COLO668 (cell line): ENCODE data around the gene ZNF396.

Source experiments
- DNase-seq: peaks from one replicate; lab custom pipeline; 2025; ENCODE audit not compliant: unreplicated experiment; lab: John Stamatoyannopoulos, UW

Gene ZNF396

DNA sequence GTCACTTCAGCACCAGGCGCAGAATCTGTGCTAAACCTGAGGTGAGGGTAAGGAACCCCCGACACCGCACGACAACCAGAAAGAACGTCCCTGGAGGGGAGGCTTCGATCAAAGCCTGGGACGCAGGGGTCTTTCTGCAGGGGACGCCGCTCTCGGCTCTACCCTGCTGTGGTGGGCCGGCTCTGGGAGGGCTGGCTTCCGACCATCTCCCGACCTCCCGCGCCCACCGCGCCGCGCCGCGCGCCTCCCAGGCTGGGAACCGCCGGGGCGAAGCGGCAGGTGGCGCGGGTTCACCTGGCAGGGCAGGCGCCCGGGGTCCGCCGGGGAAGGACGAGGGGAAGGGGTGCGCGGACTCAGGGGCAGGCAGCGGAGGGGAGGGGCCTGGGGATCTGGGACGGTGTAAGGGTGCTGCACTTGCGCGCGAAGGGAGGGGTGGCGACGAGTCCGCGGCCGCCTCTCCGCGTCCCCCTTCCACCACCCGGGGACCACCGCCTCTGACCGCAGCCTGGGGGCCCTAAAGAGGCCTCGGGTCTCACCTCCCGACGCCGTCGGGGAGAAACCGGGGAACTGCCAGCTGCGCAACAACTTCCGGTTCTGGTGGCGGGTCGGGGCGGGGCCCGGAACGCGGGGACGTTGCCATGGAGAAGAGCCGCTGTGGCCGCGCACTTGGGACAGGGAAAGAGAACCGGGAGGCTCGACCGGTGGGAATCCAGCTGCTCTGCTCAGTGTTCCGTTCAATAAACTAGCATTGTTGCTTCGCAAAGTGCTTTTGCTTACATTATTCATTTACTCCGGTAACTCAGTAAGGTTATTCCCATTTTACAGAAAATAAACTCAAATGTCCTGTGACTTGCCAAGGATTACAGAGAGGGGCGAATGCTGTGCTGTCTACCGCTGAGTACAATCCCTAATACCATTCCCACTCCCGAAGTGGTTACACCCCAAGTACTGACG, at the start of gene ZNF396:
Gene ZNF396 (minus strand): TSS at position 596 of the 954 bp plus-strand sequence. CDS start 3,045 bp downstream, outside the sequence.
- DNase-seq: peak; percentile 89

DNA sequence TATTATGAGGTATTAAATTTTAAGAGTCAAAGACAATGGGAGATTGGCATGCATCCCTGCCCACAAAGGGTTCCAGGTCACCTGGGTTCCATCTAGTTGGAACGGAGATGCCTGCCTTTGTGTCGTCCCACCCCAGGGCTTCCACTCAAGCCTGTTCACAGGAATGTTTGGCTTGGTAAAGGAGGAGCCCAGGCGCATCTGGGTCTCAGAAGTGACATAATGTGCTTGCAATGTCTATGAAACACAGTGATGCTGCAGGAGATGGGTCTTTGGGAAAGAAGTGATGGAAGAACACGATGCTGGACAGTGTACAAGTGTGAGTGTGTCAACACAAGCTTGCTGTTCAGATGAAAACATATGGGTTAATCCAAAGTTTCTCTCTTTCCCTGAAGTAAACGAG, 49.6 kb upstream of the ZNF396 start:
- DNase-seq: no peak

DNA sequence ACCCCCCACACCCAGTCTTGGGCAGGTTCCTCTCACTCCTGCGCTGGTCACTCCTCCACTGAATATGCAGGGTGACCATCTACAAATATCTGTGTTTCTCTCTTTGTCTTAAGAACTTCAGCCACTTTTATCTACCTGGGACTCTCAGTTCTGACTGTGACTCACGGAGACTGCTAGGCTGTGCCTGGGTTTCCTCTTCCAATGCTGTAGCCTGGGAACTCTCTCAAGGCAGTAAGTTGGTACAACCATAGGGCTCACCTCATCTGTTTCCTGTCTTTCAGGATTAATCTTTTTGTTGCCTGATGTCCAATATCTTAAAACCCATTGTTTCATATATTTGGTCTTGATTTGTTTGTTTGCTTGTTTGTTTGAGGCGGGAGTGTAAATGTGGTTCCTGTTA, 47.2 kb upstream of the ZNF396 start:
- no peak for DNase-seq

DNA sequence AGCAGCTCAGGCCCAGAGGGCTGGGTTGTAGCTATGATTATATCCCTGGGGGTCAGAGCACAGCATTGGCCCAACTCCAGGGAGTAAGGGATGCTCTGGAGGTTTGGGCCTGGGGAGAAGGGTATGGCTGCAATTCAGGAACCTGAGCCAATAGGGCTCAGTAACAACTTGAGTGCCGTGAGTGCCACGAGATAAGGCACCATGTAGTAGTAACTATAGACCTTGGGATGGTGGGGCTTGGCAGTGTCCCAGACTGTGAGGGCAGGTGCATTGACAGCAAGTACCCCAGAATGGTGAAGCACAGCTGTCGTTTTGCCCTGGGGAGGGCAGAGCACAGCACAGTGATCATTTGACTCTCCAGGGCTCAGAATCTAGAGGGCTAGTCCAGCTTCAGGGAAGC, 45.1 kb upstream of the ZNF396 start:
- no peak for DNase-seq

DNA sequence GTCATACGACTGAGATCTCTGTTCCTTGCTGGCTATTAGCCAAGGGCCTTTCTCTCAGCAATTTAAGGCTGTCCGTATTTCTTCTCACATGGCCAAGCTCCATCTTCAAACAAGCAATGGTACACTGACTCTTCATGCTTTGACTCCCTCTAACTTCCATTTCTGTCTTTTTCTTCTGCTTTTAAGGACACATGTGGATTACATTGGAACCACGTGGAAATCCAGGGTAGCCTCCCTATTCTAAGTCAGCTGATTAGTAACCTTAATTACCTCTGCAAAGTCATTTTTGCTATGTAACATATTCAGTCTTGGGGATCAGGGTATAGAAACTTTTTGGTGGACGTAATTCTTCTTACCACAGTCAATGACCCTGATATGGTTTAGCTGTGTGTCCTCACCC, 41.5 kb upstream of the ZNF396 start:
- DNase-seq: no peak

DNA sequence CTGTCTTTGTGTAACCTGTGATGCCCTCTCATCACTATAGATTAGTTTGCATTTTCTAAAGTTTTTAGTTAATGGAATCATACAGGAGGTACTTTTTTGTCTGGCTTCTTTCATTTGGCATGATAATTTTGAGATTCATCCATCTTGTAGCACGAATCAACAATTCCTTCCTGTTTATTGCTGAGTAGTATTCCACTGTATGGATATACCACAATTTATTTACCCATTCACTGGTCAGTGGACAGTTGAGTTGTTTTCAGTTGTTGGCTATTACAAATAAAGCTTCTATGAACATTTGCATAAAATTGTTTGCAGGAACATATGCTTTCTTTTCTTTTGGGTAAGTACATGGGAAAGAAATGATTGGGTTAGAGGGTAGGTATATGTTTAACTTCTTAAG, 40.1 kb upstream of the ZNF396 start:
- no peak for DNase-seq

DNA sequence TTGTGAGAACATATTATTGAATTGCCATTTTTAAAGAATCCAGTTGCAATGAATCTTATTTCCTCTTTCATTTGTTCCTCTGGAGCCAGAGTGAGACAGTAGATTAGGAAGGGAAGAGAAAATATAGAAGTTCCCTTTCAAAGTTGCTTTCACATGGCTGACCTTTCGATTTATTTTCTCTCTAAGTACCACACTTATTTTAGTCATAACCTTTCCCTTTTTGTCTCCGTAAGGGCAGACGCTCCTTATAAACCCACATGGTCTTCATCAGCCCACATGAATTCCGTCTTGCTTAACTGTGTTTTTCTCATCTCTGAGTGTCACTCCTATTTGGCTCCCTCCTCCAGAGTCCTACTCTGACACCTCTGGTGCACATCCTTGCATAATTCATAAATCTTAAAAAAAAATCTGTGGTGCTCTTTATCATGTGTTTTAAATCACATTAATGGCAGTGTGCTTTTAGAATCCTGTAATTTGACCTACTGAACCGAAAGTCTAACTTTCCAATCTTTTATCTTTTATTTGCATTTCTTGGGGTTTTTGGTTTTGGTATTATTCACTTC, 38.5 kb upstream of the ZNF396 start:
- DNase-seq: no peak

DNA sequence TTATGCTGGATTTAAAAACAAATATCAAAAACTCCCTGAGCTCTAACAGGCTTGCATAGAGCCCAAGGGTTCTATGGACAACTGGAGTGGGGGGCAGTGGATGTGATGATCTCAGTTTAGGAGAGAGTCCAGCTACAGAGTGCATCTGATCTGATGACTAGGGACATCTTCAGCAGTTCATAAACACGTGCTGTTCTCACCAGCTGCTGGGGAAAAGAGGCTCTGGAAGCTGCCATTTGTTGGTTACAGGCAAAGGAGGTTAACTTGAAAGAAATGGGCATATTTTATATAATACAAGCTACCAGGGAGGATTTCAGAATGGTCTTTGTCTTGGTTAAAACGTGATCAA, 36.0 kb upstream of the ZNF396 start:
- DNase-seq: no peak

DNA sequence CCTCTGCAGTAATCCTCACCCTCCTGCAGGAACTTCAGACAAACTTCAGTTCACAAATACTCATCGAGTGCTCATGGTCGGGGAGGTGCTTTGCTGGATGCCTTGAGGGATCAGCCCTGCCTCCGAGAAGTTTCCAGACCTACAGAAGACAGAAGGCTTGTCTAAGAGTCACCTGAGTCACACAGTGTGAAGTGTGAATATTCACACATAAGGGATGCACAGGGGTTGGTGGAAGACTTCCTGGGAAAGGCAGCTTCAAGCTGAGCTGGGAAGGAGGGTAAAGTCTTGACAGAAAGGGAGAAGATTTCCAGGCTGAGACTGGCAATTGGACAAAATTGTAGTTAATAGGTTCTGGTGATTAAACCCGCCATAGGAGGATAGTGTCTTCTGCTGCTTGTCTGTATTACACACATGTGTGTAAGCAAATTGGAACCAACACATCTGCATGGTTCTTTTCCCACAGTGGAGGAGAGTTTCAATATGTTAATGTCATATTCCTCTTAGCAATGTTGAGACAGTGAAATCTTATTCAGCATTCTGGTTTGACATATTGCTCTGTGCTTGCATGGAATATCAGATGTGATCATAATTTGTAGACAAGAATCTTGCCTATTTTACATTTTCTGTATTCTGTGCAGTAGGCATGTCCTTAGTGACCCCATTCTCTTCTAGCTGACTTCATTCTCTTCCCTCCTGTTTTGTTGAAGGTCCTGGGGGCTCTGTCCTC, 34.7 kb upstream of the ZNF396 start:
- DNase-seq: no peak

DNA sequence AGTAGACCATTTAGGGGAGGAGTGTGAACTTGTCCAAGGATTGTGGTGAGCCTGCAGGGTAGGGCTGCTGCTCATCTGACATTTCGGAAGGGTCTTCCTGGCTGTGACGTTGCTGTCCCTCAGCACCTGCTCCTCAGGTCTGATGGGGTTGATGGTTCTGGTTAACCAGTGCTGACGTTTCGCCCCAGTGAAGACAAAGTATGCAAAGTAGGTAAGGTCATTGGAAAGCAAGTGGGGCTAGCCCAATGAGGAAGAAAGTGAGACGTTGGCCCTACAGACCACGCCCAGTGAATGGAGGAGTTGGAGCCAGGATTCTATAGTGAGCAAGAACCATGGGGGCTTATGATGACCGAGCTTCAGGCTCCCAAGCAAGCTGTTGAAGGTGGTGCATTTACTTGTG, 33.4 kb upstream of the ZNF396 start:
- DNase-seq: no peak

DNA sequence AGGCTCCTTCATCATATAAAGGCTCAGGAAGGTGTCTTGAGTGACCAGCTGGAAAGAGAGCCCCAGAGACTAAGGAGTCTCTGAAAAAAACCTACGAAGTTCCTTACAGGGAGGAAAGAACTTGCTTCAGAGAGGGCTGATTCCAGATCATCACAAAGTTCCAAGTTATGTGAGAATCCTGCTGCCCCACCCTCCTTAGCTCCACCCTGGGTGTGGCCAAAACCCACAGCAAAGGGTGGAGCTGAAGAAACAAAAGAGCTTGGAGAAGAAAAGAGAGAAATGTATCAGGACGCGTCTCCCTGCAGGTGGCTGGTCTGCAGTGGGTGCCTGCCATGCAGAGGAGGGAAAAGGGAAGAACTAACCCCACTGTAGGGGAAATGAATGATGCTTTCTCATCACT, 32.8 kb upstream of the ZNF396 start:
- no peak for DNase-seq

DNA sequence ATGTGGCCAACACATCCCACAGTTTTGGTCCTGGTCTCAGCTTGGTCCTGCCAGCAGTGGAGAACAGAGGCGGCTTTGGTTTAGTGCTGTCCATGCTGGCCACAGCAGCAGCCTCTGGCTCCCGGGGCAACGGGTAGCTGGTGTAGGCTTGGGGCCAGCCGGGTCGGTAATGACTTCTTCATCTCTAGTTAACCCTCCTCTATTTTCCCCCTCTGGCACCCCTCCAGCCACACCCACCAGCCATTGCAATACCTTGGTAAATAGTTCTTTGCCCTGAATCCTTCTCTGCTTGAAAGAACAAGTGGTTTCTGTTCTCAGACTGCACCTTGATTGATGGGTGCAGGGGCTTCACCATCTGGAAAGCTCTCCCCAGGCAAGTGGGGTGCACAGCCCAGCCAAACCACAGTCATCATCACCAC, 31.7 kb upstream of the ZNF396 start:
- DNase-seq: no peak

DNA sequence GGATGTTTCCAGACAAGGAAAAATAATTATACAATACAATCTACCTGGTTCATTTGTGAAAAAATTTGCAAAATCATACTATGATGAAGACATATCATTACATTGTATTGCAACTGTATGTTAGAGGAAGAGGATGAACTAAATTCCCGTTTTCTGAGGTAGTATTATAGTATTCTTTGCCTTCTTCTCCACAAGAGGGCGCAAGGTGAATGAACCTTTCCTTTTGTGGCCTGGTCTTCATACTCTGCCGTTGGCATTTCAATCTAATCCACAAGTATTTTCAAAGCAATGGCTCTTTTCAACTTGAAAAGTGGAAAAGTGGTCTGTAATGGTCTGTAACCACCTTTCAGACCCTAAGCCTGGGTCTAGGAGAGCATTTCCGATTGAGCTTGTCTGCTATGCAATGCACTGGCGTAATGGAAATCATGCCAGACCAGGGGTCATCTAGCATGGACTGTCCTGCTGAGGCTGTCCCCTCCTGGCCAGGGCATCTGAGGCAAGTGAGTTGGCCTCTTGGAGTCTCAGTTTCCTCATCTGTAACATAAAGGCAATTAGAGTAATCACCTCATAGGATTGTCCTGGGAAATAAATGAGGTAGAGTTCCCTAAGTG, 30.8 kb upstream of the ZNF396 start:
- peak; percentile 55 for DNase-seq

DNA sequence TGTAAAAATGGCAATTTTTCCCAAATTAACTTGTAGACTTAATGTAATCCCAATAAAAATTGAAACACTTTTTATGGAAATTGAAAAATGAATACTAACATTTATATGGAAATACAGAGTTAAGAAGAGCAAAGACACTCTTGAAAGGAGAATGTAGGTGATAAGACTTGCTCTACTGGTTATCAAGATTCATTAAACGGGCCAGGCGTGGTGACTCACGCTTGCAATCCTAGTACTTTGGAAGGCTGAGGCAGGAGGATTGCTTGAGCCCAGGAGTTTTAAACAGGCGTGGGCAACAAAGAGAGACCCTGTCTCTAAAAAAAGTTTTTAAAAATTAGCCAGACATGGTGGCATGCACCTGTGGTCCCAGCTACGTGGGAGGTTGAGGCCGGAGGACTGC, 29.5 kb upstream of the ZNF396 start:
- no peak for DNase-seq

DNA sequence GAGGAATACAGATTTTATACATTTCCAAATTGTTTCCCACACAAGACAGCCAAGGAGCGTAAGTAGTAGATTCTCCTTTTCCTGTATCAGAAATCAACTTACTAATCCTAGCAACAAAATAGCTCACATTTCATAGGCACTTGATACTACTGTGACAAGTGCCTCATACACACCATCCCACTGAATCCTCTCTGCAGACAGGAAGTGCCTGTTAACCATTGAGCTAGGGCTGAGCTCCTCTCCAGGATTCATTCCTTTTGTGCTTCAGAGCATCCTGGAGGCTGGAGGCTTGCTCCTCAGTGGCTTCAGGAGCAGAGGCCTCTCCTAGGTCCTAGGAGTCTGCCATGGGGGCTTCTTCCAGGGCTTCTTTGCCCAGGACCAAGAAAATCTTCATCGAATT, 20.8 kb upstream of the ZNF396 start:
- DNase-seq: no peak

DNA sequence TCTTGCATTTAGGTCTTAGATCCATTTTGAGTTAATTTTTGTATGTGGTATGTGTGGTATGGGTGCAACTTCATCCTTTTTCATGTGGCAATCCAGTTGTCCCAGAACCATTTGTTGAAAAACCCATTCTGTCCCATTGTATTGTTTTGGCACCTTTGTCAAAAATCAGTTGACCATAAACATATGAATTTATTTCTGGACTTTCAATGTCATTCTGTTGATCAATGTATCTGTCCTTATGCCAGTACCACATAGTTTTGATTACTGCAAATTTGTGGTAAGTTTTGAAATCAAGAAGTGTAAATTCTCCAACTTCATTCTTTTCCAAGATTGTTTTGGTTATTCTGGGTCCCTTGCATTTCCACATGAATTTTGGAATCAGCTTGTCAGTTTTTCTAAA, 16.6 kb upstream of the ZNF396 start:
- no peak for DNase-seq

DNA sequence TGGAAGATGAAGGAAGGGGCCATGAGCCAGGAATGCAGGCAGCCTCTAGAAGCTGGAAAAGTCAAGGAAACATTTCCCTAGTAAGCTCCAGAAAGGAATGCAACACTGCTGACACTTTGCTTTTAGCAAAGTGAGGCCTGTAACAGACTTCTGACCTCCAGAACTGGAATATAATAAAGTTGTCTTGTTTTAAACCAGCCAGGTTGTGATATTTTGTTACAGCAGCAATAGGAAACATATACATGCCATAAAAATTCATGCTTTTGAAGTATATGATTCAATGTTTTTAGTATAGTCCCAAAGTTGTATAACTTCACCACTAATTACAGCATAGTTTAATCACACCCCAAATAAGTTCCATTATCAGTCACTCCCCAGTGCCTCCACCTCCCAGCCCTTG, 15.2 kb upstream of the ZNF396 start:
- no peak for DNase-seq

DNA sequence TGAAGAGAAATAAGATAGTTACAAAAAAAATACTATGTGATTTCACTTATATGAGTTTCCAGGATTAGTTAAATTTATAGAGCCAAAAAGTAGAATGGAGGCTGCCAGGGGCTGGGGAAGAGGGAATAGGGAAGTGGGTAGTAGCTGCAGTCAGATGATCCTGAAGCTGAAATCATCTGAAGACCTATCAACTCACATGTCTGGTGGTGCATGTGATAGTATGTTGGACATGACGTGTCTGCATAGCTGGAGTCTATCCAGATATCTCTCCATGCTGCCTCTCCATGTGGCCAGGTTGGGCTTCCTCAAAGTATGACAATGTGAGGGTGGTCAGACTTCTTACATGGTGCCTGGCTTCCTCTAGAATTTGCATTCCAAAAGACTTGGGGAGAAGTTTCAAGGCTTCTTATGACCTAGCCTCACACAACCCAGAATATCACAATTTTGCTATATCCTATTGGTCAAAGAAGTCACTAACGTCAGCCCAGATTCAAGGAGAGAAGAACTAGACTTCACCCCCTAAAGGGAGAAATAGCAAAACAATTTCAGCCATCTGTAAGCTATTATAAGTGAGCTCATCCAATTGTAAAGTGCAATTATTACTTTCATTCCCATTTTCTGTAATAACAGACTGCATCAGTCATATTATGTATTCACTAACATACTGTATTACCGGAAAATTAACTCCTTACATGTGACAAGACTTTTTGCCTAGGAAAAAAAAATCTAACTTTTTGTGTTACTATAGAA, 14.0 kb upstream of the ZNF396 start:
- DNase-seq: no peak

DNA sequence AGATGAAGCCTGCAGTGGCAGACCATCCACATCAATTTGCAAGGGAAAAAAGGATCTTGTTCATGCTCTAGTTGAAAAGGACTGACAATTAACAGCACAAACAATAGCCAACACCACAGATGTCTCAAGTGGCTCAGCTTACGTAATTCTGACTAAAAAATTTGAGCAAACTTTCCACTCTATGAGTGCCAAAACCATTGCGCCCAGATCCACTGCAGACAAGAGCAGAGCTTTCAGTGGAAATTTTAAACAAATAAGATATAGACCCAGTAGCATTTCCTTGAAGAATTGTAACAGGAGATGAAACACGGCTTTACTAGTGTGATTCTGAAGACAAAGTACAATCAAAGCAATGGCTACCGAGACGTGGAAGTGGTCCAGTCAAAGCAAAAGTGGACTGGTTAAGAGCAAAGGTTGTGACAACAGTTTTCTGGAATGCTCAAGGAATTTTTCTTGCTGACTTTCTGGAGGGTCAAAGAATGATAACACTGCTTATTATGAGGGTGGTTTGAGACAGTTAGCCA, 12.0 kb upstream of the ZNF396 start:
- no peak for DNase-seq

DNA sequence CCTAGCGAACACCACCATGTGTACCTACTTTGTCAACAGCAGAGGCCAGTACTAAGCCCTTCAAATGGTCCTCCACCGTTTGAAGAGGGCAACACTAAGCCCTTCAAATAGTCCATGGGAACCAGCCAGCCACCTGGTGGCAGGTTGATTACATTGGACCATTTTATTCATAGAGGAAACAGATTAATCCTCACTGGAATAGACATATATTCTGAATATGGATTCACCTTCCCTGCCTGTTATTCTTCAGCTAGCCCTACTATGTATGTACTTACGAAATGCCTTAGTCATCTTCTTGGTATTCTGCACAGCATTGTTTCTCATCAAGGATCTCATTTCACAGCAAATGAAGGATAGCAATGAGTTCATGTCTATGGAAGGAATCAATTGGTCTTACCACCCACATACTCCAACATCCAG, 10.0 kb upstream of the ZNF396 start:
- peak; percentile 35 for DNase-seq
